AG09309 (cell line): ENCODE results near the gene IDS.
A peak's percentile ranks its signal among the peaks of the same experiment; 100 is the strongest.

Experiments
- DNase-seq: peaks from one replicate; pipeline ENCODE4 v3.0.0-alpha.2; 2010; ENCODE audit warnings: low read depth
- H3K4me3 ChIP-seq: 2 replicates; pipeline ENCODE4 v1.5.1; 2011; ENCODE audit warnings: mild to moderate bottlenecking, low read depth, low read length, moderate library complexity; ENCODE audit not compliant: control insufficient read depth
- TF ChIP-seq, protein P1 (sequence below): IDR thresholded peaks from 2 replicates; pipeline ENCODE4 v1.5.1; 2011; ENCODE audit warnings: mild to moderate bottlenecking, low read depth, low read length, inconsistent platforms; ENCODE audit not compliant: insufficient read depth, control insufficient read depth; ENCODE audit errors: missing control alignments

Gene IDS

DNA sequence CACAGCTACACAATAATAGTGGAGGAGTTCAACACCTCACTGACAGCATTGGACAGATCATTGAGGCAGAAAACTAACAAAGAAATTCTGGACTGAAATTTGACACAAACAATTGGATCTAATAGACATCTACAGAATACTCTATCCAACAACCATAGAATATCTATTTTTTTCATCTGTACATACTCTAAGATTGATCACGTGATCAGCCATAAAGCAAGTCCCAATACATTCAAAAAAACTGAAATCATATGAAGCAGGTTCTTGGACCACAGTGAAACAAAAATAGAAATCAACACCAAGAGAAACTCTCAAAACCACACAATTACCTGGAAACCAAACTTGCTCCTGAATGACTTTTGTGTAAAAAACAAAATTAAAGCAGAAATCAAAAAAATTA lies 12.2 kb upstream of the IDS start:
- TF ChIP-seq, protein P1, sequence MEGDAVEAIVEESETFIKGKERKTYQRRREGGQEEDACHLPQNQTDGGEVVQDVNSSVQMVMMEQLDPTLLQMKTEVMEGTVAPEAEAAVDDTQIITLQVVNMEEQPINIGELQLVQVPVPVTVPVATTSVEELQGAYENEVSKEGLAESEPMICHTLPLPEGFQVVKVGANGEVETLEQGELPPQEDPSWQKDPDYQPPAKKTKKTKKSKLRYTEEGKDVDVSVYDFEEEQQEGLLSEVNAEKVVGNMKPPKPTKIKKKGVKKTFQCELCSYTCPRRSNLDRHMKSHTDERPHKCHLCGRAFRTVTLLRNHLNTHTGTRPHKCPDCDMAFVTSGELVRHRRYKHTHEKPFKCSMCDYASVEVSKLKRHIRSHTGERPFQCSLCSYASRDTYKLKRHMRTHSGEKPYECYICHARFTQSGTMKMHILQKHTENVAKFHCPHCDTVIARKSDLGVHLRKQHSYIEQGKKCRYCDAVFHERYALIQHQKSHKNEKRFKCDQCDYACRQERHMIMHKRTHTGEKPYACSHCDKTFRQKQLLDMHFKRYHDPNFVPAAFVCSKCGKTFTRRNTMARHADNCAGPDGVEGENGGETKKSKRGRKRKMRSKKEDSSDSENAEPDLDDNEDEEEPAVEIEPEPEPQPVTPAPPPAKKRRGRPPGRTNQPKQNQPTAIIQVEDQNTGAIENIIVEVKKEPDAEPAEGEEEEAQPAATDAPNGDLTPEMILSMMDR = no peak
- H3K4me3 ChIP-seq = no peak overlapping the region
- no peak for DNase-seq

- DNase-seq = no peak
- H3K4me3 ChIP-seq = no peak overlapping the region
- TF ChIP-seq, protein P1 = no peak
Measured at GRCh38 chrX:149516604-149517003, 11.5 kb upstream of the IDS start.

DNA sequence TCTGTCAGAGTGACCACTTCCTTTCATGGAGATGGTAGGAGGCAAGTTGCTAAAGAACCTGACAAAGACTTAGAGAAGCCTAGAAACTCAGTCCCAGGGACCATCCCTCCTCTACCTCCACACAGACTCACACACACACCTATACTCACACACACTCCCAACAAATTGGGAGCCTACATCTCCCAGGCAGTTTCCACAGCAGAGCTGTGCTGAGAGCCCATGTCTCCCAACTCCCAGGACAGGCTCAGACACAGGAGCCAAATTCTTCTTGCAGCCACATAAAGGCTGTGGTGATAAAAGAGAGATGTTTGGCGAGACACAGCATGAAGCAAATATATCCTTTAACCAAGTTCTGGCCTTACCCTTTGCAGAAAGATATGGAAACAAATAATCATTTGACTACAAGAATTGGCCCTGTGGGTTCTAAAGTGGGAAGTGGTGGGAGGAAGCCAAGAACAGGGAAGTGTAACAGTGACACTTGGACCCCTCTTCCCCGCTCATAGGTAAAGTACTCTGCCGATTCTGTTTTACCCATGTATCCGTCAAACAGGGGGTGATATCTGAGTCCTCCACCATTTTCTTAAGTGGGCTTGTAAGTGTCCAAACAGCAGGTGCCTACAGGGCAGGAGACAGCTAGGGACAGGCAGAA lies 11.0 kb upstream of the IDS start:
- TF ChIP-seq, protein P1 = no peak
- no peak overlapping the region for H3K4me3 ChIP-seq
- no peak for DNase-seq

DNA sequence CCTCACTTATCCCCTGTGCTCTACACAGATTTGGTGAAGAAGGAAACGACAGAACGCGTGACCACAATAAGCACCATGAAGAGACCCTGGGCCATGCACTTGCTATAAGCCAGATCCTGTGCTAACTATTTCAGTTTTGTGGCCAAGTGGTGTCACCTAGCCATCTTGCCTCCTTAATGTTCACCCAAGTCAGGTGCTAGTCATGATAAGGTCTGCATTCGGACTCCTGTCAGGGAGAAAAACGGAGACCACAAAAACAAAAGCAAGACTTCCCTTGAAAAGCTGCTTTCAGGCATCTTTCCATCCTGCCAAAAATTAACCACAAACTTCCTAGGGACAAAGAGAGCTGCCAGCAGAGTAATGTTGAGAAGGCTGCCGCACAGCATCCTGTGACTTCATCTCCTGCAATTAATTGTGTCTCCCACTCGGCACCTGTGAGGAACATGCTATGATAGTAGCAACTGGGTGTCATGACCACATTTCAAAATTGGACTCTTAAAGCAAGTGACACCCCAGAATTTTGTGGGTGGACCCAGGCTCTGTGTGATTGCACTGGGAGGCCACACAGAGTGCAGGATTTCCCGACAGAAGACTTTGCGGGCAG lies 8.8 kb upstream of the IDS start:
- no peak for DNase-seq
- TF ChIP-seq, protein P1 = no peak

GRCh38 chrX:149512225-149512885 lies 7.2 kb upstream of the IDS start:
- no peak for DNase-seq
- no peak overlapping the region for H3K4me3 ChIP-seq
- TF ChIP-seq, protein P1 = peak; percentile 70

More for the DNA sequence above, 8.8 kb upstream of the IDS start:
- no peak overlapping the region for H3K4me3 ChIP-seq

- DNase-seq = no peak
- TF ChIP-seq, protein P1 = no peak
- H3K4me3 ChIP-seq = no peak overlapping the region
Measured at GRCh38 chrX:149511081-149511480, 6.0 kb upstream of the IDS start.
